ENCODE results near the gene TMC4. TPM values are rescaled to one million over a fixed set of nuclear protein-coding genes. Genes with fewer than 3 reads are reported as not detected.

TMC4 gene
- total RNA-seq, 1 donor from 2014 or later: 2.6 TPM

GRCh38 chr19:54162884-54163283 is 10.1 kb downstream of the TMC4 start:
- Mint-ChIP-seq H3K27me3 (ENCODE audit: unreplicated experiment) (peaks cover 32% of the 10 kb centered on the region), H3K36me3 (ENCODE audit: low read depth, unreplicated experiment) (peaks cover 16% of the 10 kb centered on the region), H3K4me1 (ENCODE audit: unreplicated experiment) (peaks cover 15% of the 10 kb centered on the region), H3K4me3 (ENCODE audit: unreplicated experiment) (peak overlapping the region; percentile 50), H3K27ac (ENCODE audit: unreplicated experiment) (peak overlapping the region; percentile 82), H3K9me3 (ENCODE audit: unreplicated experiment) (no peaks in the 10 kb centered on the region)
- no peak for TF ChIP-seq CTCF (IDR thresholded peaks at IDR 0.05; ENCODE audit: unreplicated experiment)
- DNase-seq (ENCODE audit: low spot score): no peak

- no peak for TF ChIP-seq CTCF (IDR thresholded peaks at IDR 0.05; ENCODE audit: unreplicated experiment)
- H3K4me3 Mint-ChIP-seq (ENCODE audit: unreplicated experiment): peak overlapping the region; percentile 91
Observed at GRCh38 chr19:54162241-54162805, 10.6 kb downstream of the TMC4 start.

DNA sequence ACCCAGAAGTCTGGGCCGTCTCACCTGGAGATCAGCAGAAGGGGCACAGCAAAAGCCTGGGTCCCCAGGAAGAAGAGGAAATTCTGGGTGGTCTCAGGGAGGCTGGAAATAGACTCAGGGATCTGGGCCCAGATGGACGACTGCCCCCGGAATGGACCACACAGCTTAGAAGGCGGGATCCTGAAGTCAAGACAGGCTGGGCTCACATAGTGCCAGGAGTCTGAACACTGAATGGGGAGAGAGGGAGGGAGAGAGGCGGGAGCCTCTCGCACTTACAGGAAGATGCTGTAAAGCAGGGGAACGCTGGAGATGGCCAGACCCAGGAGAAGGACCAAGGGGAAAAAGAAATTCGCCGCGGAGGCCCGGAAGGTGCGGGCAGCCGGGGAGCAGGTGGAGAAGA is 12.1 kb downstream of the TMC4 start:
- Mint-ChIP-seq H3K4me3 (ENCODE audit: unreplicated experiment) (peak overlapping the region; percentile 99), H3K27ac (ENCODE audit: unreplicated experiment) (peak overlapping the region; percentile 98), H3K36me3 (ENCODE audit: low read depth, unreplicated experiment) (peaks cover 26% of the 10 kb centered on the region), H3K4me1 (ENCODE audit: unreplicated experiment) (peaks cover 15% of the 10 kb centered on the region), H3K27me3 (ENCODE audit: unreplicated experiment) (peaks cover 33% of the 10 kb centered on the region), H3K9me3 (ENCODE audit: unreplicated experiment) (no peaks in the 10 kb centered on the region)
- no peak for DNase-seq (ENCODE audit: low spot score)
- TF ChIP-seq CTCF (IDR thresholded peaks at IDR 0.05; ENCODE audit: unreplicated experiment): no peak

More at GRCh38 chr19:54162241-54162805, 10.6 kb downstream of the TMC4 start:
- no peak overlapping the region for H3K27ac Mint-ChIP-seq (ENCODE audit: unreplicated experiment)
- peaks cover 33% of the 10 kb centered on the region for H3K27me3 Mint-ChIP-seq (ENCODE audit: unreplicated experiment)
- H3K36me3 Mint-ChIP-seq (ENCODE audit: low read depth, unreplicated experiment): peaks cover 16% of the 10 kb centered on the region
- H3K4me1 Mint-ChIP-seq (ENCODE audit: unreplicated experiment): peaks cover 15% of the 10 kb centered on the region
- no peaks in the 10 kb centered on the region for H3K9me3 Mint-ChIP-seq (ENCODE audit: unreplicated experiment)
- DNase-seq (ENCODE audit: low spot score): peak; percentile 76

- Mint-ChIP-seq H3K27ac (ENCODE audit: unreplicated experiment) (peak overlapping the region; percentile 98), H3K27me3 (ENCODE audit: unreplicated experiment) (peaks cover 27% of the 10 kb centered on the region), H3K4me3 (ENCODE audit: unreplicated experiment) (peak overlapping the region; percentile 99), H3K36me3 (ENCODE audit: low read depth, unreplicated experiment) (peaks cover 21% of the 10 kb centered on the region), H3K4me1 (ENCODE audit: unreplicated experiment) (peaks cover 15% of the 10 kb centered on the region), H3K9me3 (ENCODE audit: unreplicated experiment) (no peaks in the 10 kb centered on the region)
- no peak for DNase-seq (ENCODE audit: low spot score)
- no peak for TF ChIP-seq CTCF (IDR thresholded peaks at IDR 0.05; ENCODE audit: unreplicated experiment)
Observed at GRCh38 chr19:54160182-54160811, 12.7 kb downstream of the TMC4 start.
